NCI-H2081 treated with DMSO at 0.1 percent for 48 hours (cell line): Measurements from ENCODE around the gene ZNF689.
"Not testable (repeated sequence)": the region's sequence is repeated elsewhere in the genome, so short reads cannot be mapped to it uniquely, and the experiment has no call there.

Source experiments
- DNase-seq: peaks from one replicate; lab custom pipeline; 2025; lab: John Stamatoyannopoulos, UW

Gene ZNF689

DNA sequence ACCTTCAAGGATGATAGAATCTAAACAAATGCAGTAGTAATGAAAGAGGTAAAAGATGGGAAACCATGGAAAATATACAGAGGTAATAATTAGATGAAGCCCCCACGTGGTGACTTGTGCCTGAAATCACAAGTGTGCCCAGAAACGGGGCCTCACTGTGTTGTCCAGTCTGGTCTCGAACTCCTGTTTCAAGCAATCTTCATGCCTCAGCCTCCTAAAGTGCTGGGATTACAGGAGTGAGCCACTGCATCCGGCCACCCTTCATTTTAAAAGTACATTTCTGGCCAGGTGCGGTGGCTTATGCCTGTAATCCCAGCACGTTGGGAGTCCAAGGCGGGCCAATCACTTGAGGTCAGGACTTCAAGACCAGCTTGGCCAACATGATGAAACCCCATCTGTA is 26.4 kb upstream of the ZNF689 start:
- DNase-seq: no peak

DNA sequence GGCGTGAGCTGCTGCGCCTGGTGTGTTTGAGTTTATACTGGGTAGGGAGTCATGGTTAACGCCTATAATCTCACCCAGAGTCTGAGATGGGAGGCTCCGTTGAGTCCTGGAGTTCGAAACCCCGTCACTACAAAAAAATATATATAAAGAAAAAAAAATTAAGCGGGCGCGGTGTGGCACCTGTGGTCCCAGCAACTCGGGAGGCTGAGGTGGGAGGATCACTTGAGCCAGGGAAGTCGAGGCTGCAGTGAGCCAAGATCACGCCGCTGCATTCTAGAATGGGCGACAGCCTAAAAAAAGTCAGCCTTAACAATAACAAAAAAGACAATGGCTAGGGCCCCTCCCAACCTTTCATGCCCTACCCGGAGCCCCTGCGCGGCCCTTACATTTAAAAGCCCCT is 23.3 kb upstream of the ZNF689 start:
- no peak for DNase-seq

- DNase-seq: not testable (repeated sequence)
Observed at GRCh38 chr16:30632454-30632853, 22.3 kb upstream of the ZNF689 start.

DNA sequence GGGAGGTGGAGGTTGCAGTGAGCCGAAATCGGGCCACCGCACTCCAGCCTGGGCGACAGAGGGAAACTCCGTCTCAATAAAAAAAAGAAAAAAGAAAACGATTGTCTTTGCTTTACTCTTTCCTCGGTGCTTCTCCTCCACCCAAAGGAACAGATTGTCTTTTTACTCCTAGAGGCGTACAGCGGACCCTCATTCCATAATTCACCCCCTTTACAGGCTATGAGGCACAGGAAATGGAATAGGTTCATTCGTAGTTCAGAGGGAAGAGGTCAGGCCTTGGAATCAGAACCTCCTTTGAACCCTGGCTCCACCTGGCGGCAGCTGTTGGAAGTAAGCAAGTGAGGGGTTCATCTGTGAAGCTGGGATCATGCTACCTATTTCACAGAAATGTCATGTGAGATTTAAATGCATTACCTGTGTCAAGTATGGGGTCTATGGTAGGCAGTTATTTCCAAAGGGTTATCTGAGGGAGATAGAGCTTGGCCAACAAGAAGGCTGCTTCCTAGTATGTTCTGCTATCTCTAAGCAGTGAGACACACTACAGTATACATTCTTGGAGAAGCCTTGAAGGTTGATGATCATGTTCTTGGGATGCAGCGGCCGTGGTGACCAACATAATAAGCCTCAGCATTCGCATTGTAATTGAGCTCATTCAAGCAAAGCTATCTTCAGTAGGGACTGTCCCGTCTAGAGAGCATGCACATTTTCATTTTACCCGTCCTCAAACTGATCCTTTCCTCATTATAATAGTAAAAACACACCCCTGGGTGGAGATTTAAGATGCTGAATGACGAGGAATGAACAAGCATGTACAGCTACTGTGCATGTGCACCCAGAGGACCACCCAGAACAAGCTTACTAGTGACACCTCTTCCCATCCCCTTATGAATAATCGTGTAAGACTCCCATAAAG is 18.7 kb upstream of the ZNF689 start:
- no peak for DNase-seq

DNA sequence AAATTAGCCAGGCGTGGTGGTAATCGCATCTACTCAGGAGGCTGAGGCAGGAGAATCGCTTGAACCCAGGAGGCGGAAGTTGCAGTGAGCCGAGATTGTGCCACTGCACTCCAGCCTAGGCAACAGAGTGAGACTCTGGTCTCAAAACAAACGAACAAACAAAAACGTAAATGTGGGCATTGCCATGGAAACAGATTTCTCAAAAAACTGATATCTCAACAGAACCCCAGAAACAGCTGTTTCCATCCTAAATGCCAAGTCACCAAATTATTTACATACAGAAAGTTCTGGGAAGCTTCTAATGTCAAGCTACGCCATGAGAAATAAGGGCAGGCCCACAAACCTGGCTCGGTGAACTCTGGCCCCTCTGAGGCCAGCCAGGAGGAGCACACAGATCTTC is 16.0 kb upstream of the ZNF689 start:
- no peak for DNase-seq

- DNase-seq: no peak
Observed at GRCh38 chr16:30623536-30624283, 13.5 kb upstream of the ZNF689 start.

DNA sequence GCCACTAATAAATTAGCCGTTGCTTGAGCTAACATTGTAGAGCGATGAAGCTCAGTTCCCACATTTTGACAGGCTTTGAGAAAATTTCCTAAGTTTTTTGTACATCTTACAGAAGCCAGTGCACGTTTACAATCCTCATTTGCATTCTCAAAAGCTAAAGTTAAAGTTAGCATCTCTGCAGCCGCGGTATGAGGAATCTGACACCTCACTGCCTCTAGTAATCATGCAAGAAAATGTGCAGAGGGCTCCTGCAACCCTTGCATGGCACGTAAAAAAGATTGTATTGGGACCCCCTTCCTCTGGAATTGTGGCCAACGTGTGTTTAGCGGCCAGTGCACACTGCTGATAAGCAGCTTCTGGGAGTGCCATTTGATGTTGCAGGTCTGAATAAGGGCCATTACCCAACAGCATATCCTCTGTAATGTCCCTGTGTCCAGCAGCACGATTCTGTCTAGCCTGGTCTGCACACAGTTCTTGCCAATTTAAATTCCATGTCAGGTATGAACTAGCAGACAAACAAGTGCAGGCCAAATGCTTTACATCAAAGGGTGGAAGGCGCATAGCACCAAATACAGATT is 12.4 kb upstream of the ZNF689 start:
- DNase-seq: no peak

DNA sequence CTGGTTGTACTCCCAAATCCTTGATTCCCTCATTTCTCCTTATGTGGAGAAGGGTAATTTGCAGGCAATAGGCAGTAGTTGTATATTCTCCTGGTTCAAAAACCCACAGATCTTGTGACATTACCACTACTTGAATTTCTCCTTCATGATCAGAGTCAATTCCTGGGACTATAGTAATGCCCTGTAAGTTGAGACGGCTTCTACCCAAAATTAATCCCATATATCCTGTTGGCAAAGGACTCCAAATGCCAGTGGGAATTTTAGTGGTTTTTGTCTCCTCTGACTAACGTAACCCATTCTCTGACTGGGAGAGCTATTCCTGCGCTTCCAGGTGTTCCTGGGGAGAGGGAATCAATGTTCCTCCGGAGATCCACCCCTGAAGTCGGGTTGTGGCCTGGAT is 11.6 kb upstream of the ZNF689 start:
- no peak for DNase-seq

DNA sequence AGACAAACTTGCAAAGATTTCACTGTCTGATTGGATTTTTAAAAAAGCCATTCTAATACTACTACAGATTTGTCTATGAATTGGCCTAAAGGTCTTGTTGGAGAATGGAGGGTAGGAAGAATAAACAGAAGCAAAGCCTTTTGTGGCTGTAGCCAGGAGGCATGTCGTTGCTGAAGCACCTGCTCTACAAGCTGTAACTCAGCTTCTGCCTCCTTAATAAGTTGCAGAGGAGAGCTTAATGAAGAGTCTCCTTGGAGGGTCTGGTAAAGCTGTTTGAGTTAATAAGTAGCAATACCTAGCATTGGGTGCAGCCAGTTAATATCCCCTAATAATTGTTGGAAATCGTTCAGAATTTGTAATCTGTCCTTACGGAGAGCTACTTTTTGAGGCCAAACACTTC is 10.0 kb upstream of the ZNF689 start:
- no peak for DNase-seq

DNA sequence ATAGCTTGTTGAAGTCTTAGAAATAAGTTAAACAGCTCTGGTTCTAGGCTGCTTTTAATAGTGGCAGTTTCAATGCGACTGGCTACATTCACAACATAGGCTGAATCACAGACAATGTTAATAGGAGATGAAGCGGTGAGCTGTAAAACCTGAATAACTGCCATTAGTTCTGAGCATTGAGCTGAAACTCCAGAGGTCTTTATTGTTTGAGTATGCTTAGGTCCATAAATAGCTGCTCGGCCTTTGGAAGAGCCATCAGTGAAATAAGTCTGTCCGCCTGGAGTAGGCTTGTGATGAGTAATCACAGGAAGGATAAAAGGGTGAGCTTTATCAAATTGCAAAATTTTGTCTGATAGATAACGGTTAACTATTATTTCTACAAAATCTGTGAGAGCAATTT is 9.4 kb upstream of the ZNF689 start:
- no peak for DNase-seq

GRCh38 chr16:30619202-30619601 is 9.0 kb upstream of the ZNF689 start:
- no peak for DNase-seq

DNA sequence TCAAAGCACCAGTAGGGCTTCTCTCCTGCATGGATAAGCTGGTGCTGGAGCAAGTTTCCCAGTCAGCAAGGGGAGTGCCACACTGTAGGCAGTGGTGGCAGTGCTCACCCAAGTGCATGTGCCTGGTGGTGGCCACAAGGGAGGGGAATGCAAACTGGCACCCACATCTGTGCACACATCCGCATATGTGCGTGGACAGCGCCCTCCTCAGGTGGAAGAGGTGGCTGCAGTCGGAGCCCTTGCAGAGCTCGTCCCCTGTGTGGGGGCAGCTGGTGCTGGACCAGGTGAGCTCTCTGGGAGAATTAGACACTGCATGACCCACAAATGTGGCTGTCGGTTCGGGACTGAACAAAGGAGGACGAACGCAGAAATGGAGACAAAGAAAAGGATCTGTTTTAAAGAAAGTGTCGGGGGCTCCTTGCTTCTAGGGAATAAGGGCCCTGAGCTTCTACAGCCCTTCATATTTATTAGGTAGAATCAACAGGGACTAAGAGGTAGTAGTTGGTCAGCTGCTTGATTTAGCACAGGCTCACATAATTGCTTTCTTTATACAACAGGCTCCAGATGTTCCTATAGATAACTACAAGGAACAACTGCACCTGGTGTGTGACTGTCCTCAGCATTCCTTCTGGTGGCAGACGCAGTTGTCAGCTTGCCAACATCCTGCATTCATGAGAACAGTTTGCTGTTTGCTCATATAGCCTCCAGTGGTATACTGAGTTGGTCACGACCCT is 5.3 kb upstream of the ZNF689 start:
- no peak for DNase-seq

GRCh38 chr16:30609002-30609925 is 925 bp downstream of the ZNF689 start:
- no peak for DNase-seq

GRCh38 chr16:30606004-30606403 is 4.2 kb downstream of the ZNF689 start:
- DNase-seq: no peak

DNA sequence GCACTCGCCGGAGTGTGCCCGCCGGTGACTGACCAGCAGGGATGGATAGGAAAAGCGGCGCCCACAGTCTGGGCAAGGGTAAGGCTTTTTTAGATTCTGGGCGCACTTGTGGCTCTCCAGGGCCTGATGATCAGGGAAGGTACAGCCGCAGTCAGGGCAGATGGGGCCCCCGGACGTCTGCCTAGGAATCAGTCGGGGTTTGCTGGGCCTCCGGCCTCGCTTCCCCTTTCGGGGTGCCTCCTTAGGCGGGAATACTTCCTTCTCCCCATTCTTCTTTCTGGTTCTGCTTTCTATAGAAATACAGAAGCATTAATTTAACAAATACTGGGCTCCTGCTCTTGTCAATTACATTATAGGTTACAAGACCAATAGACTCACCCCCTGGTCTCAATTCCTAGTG is 5.0 kb downstream of the ZNF689 start:
- no peak for DNase-seq

DNA sequence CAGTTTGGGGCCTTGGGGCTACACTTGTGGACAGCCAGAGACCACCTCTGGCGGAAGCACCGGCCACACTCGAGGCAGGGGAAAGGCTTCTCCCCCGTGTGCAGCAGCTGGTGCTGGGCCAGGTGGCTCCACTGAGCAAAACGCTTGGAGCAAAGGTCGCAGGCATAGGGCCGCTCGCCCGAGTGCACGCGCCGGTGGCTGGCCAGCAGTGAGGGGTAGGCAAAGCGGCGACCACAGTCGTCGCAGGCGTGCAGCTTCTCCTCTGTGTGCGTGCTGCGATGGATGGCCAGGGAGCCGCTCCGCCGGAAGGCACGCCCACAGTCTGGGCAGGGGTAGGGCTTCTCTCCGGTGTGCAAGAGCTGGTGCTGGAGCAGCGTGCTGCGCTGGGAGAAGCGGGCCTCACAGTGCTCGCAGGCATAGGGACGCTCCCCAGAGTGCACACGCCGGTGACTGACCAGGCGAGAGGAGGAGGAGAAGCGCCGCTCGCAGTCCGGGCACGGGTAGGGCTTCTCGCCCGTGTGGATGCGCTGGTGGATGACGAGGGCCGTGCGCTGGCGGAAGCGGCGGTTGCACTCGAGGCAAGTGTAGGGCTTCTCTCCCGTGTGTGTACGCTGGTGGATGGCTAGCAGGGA is 5.8 kb downstream of the ZNF689 start:
- no peak for DNase-seq

- DNase-seq: no peak
Observed at GRCh38 chr16:30603945-30604315, 6.3 kb downstream of the ZNF689 start.

DNA sequence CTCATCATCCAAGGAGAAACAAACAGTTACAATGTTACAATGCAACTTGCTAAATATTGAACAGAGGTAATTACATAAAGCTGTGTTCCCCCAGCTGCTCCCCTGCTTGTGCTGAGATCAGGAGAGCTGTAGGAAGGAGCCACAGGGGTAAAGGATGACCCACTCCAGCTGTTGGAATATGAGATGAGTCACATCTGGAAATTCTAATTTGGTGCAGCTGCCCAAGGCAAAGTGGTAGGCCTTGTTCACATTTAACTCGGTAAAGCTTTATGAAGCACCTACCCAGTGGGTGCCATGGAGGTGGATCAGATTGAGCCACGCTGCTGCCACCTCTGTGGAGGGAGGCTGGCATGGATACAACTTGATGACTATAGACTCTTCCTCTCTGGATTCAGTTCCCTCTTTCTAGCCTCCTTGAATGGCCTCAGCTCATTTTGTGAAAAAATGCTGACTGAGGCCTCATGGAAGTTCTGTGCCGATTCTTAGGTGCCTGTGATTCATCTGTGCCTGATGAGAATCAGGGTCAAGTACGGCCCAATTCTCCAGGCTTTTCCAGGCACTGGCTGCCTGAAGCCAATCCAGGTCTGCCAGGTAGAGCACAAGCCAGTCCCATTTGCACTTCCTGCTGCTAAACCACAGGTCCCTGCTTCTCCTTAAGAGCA is 7.4 kb downstream of the ZNF689 start:
- DNase-seq: no peak

GRCh38 chr16:30601966-30602365 is 8.2 kb downstream of the ZNF689 start:
- no peak for DNase-seq

DNA sequence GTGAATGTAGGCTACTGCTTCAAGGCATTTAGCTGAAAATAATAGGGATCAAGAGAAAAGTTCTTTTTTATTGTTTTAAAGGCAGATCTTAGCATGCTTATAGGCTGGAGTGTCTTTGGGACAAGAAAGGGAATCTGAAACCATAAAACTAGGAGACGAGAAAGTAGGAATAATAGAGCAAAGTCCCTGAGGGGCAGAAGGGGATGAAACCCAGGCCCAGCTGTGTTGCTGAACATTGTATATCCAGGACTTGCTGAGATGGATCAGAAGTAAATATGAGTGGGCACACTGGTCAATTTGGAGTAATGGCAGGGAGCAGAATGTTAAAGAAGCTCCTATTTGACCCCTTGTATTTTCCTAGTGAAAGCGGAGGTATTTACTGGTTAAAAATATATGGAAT is 9.3 kb downstream of the ZNF689 start:
- no peak for DNase-seq
